HCT116 (cell line): ENCODE data around the gene VPS37B. TPM values are rescaled to one million over a fixed set of nuclear protein-coding genes. Genes with fewer than 3 reads are reported as not detected.

ENCODE experiments used
- ATAC-seq: fragments of 200-7000 bp; cut with Tn5 transposase; 2 replicates; pipeline ENCODE4 v1.9.1; 2020; ENCODE audit warnings: mild to moderate bottlenecking, moderate library complexity
- BruUV-seq: library from RNA; stranded (reverse); fragments of 400-500 nt; replicated peaks from 2 replicates; lab custom pipeline; 2021; lab: Mats Ljungman, UMichigan
- CTCF ChIA-PET: fragments of 300-600 bp; sonication (Branson Sonifier 250); formaldehyde crosslinking; loops from one replicate; lab custom pipeline; 2021; ENCODE audit warnings: antibody characterized with exemption; lab: Charles Lee
- POLR2A ChIA-PET: fragments of 300-600, 350-600 bp; sonication (Branson Sonifier 250); formaldehyde crosslinking; loops from one replicate; lab custom pipeline; 2021; ENCODE audit warnings: antibody characterized with exemption; lab: Charles Lee
- RAD21 ChIA-PET, 2 experiments: fragments of 300-600 bp; sonication (Branson Sonifier 250); formaldehyde crosslinking; loops; one replicate each; lab custom pipeline; 2023; ENCODE audit warnings: low total read pairs in 2 of 2; ENCODE audit not compliant: uncharacterized antibody in 2 of 2, unreplicated experiment in 2 of 2, low non-redundant PET in 1 of 2; lab: Charles Lee
- DNase-seq: peaks from one replicate; pipeline ENCODE4 v3.0.0-alpha.2; 2010; ENCODE audit warnings: low read depth, low spot score
- H2AFZ ChIP-seq: fragments of 200-600 bp; shearing (Covaris generic), sonication (generic); 2 replicates; pipeline ENCODE4 v1.6.1; 2017; ENCODE audit warnings: low read depth, mixed run types, mixed read lengths, antibody characterized with exemption, low read length; ENCODE audit not compliant: poor library complexity, severe bottlenecking
- H3K27ac ChIP-seq: 2 replicates; pipeline ENCODE4 v1.5.1; 2012; ENCODE audit warnings: low read depth, low read length
- H3K27me3 ChIP-seq: fragments of 200-600 bp; sonication (generic); 2 replicates; pipeline ENCODE4 v1.6.1; 2016; ENCODE audit warnings: mixed run types, low read length, mixed read lengths; ENCODE audit not compliant: insufficient read depth
- H3K36me3 ChIP-seq, 2 experiments: fragments of 200-500 bp in 1 of 2; fragments of 200-600 bp in 1 of 2; sonication (Bioruptor generic) in 1 of 2; sonication (generic) in 1 of 2; 2 replicates each; pipeline versions ENCODE4 v1.5.1 to v1.6.1; 2014 to 2016; ENCODE audit warnings: low read length in 2 of 2, inconsistent platforms in 1 of 2, mixed read lengths in 1 of 2, mixed run types in 1 of 2; ENCODE audit not compliant: insufficient read depth in 2 of 2, control insufficient read depth in 1 of 2
- H3K4me1 ChIP-seq, 2 experiments: fragments of 200-600 bp in 1 of 2; sonication (generic) in 1 of 2; 2 replicates each; pipeline versions ENCODE4 v1.5.1 to v1.6.1; 2012 to 2017; ENCODE audit warnings: low read length in 2 of 2, inconsistent platforms in 1 of 2, mild to moderate bottlenecking in 1 of 2, mixed read lengths in 1 of 2, mixed run types in 1 of 2, moderate library complexity in 1 of 2; ENCODE audit not compliant: insufficient read depth in 2 of 2, control insufficient read depth in 1 of 2
- H3K4me2 ChIP-seq: fragments of 200-600 bp; sonication (generic); 2 replicates; pipeline ENCODE4 v1.6.1; 2017; ENCODE audit warnings: mixed run types, low read length, mixed read lengths
- H3K4me3 ChIP-seq, 2 experiments: fragments of 200-600 bp in 1 of 2; sonication (generic) in 1 of 2; replicated peaks in 1 of 2; 2 replicates each; pipeline ENCODE4 v1.5.1; 2011 to 2016; ENCODE audit warnings: low read length in 2 of 2, control low read depth in 1 of 2, low read depth in 1 of 2, mild to moderate bottlenecking in 1 of 2, mixed read lengths in 1 of 2, mixed run types in 1 of 2
- H3K79me2 ChIP-seq: fragments of 200-600 bp; sonication (generic); 2 replicates; pipeline ENCODE4 v1.6.1; 2017; ENCODE audit warnings: mild to moderate bottlenecking, mixed run types, low read length, moderate library complexity, mixed read lengths; ENCODE audit not compliant: insufficient read depth
- H3K9ac ChIP-seq: fragments of 200-600 bp; sonication (generic); 2 replicates; pipeline ENCODE4 v1.6.1; 2016; ENCODE audit warnings: low read length, mixed read lengths
- H3K9me2 ChIP-seq: fragments of 200-600 bp; sonication (generic), shearing (Covaris generic); 2 replicates; pipeline ENCODE4 v1.6.1; 2017; ENCODE audit warnings: mixed run types, mild to moderate bottlenecking, moderate library complexity; ENCODE audit not compliant: insufficient read depth
- H3K9me3 ChIP-seq, 2 experiments: fragments of 200-500 bp in 1 of 2; fragments of 200-600 bp in 1 of 2; sonication (Bioruptor generic) in 1 of 2; sonication (generic) in 1 of 2; 2 replicates each; pipeline ENCODE4 v1.6.1; 2014 to 2017; ENCODE audit warnings: low read length in 2 of 2, mixed read lengths in 2 of 2, inconsistent platforms in 1 of 2, low read depth in 1 of 2, mild to moderate bottlenecking in 1 of 2, mixed run types in 1 of 2, moderate library complexity in 1 of 2; ENCODE audit not compliant: control insufficient read depth in 1 of 2, insufficient read depth in 1 of 2
- H4K20me1 ChIP-seq: fragments of 200-600 bp; sonication (generic), shearing (Covaris generic); 2 replicates; pipeline ENCODE4 v1.6.1; 2017; ENCODE audit warnings: mixed run types, mild to moderate bottlenecking, moderate library complexity; ENCODE audit not compliant: insufficient read depth
- ATF3 ChIP-seq: IDR thresholded peaks from 2 replicates; pipeline ENCODE4 v1.6.1; 2012
- CTCF ChIP-seq, 3 experiments: fragments of 200-600 bp in 1 of 3; sonication (generic) in 1 of 3; IDR thresholded peaks in 2 of 3; conservative IDR thresholded peaks in 1 of 3; 2 replicates each; pipeline ENCODE4 v1.5.1; 2012 to 2017; ENCODE audit warnings: low read depth in 2 of 3, low read length in 2 of 3, antibody characterized with exemption in 1 of 3, borderline replicate concordance in 1 of 3, control low read depth in 1 of 3, mild to moderate bottlenecking in 1 of 3, mixed read lengths in 1 of 3, mixed run types in 1 of 3, moderate library complexity in 1 of 3; ENCODE audit not compliant: insufficient read depth in 1 of 3
- EZH2 ChIP-seq: fragments of 200-600 bp; sonication (generic); IDR thresholded peaks from 2 replicates; pipeline ENCODE4 v1.6.1; 2017; ENCODE audit warnings: antibody characterized with exemption, mixed run types
- FOSL1 ChIP-seq: IDR thresholded peaks from 2 replicates; pipeline ENCODE4 v1.6.1; 2012; ENCODE audit warnings: low read depth
- JUND ChIP-seq: IDR thresholded peaks from 2 replicates; pipeline ENCODE4 v1.6.1; 2012
- RAD21 ChIP-seq: IDR thresholded peaks from 2 replicates; pipeline ENCODE4 v1.6.1; 2012; ENCODE audit warnings: low read depth, mild to moderate bottlenecking
- SIN3A ChIP-seq: IDR thresholded peaks from 2 replicates; pipeline ENCODE4 v1.6.1; 2012; ENCODE audit warnings: low read depth
- SRF ChIP-seq: IDR thresholded peaks from 2 replicates; pipeline ENCODE4 v1.6.1; 2012; ENCODE audit warnings: low read depth
- YY1 ChIP-seq: IDR thresholded peaks from 2 replicates; pipeline ENCODE4 v1.6.1; 2011; ENCODE audit warnings: low read length, low read depth, moderate library complexity, mild to moderate bottlenecking; ENCODE audit not compliant: insufficient replicate concordance; ENCODE audit errors: extremely low read depth
- ZFX ChIP-seq: fragments of 450-650 bp; IDR thresholded peaks from 2 replicates; pipeline ENCODE4 v1.6.1; 2017
- ZNF274 ChIP-seq: fragments of 200-500 bp; sonication (Bioruptor generic); IDR thresholded peaks from 2 replicates; pipeline ENCODE4 v1.6.1; 2014; ENCODE audit warnings: mild to moderate bottlenecking, low read depth, low read length, inconsistent platforms
- intact Hi-C: fragments of 100-400 bp; cut with micrococcal nuclease; formaldehyde crosslinking; loops from 2 replicates; pipeline ENCODE4 v1.10.0; 2022
- total RNA-seq: library from RNA; stranded (reverse); gene quantifications from one replicate; pipeline ENCODE4 v1.2.1, GENCODE V29; 2021; ENCODE audit not compliant: unreplicated experiment

Gene VPS37B
- total RNA-seq, 1 experiment from 2014 or later = 55.0 TPM

DNA sequence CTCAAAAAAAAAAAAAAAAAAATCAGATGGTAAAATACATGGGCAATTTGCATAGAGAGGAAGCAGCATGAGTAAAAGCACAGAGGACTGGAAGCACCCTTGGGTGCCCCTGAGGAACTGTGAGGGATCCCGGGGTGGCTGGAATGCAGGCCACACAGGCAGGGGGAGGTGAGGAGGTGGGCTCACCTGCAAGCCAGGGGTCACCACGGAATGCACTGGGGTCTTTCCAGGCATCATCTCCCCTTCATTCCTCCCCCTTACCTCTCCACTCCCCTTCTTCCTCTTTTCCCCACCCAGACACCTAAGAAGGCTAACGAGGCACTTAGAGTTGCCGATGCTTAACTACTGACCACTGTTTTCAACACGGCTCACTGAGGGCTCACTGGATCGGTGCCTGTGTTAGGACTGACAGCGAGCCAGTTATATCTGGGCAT, 75.1 kb downstream of the VPS37B start:
- H3K9me2 ChIP-seq = no peaks in the 10 kb centered on the region
- no TSS peak for BruUV-seq
- no peak overlapping the region for H3K4me2 ChIP-seq
- POLR2A ChIA-PET = no interaction called here
- no peak overlapping the region for H3K4me3 ChIP-seq
- ATAC-seq (no peak), DNase-seq (no peak)
- no peak overlapping the region for H3K27ac ChIP-seq
- no peak for TF ChIP-seq FOSL1
- no peak for TF ChIP-seq SRF
- no peak for TF ChIP-seq CTCF (IDR thresholded peaks at IDR 0.05 in 2 of 3, conservative IDR thresholded peaks at IDR 0.05 in 1 of 3; ENCODE audit: borderline replicate concordance in 1 of 3, insufficient read depth in 1 of 3, low read depth in 2 of 3, low read length in 2 of 3)
- TF ChIP-seq ZNF274 = no peak
- TF ChIP-seq EZH2 = no peak
- no peak for TF ChIP-seq SIN3A
- TF ChIP-seq ATF3 = no peak
- no peak for TF ChIP-seq ZFX
- TF ChIP-seq RAD21 = no peak
- no peak for TF ChIP-seq JUND
- TF ChIP-seq YY1 = no peak
- no peaks in the 10 kb centered on the region for H3K27me3 ChIP-seq
- H3K36me3 ChIP-seq = no peaks in the 10 kb centered on the region
- no peaks in the 10 kb centered on the region for H3K9me3 ChIP-seq
- CTCF ChIA-PET = no interaction called here
- intact Hi-C loops = no loop called here
- no peak overlapping the region for H2AFZ ChIP-seq
- H3K9ac ChIP-seq = no peak overlapping the region
- H3K4me1 ChIP-seq = no peaks in the 10 kb centered on the region
- no peaks in the 10 kb centered on the region for H3K79me2 ChIP-seq
- RAD21 ChIA-PET = no interaction called here
- H4K20me1 ChIP-seq = no peaks in the 10 kb centered on the region
